ENCODE measurements around the gene EVA1C.

EVA1C gene

GRCh38 chr21:32467291-32467690, 54.8 kb downstream of the EVA1C start:
- H3K4me1 ChIP-seq (ENCODE audit: insufficient read depth, insufficient read length), result no peaks in the 10 kb centered on the region
- DNase-seq (ENCODE audit: low read depth, low spot score), result no peak
- no peak for TF ChIP-seq ZNF274 (IDR thresholded peaks at IDR 0.05; ENCODE audit: low read depth, low read length)
- H3K4me3 ChIP-seq (ENCODE audit: insufficient read length, low read depth), result no peak overlapping the region
- H3K27me3 ChIP-seq (ENCODE audit: insufficient read depth, insufficient read length), result no peaks in the 10 kb centered on the region
- peaks cover 11% of the 10 kb centered on the region; the same call in 1 of the 2 replicates for H3K9me3 ChIP-seq (ENCODE audit: insufficient read depth, low read length)
- no peaks in the 10 kb centered on the region for H3K36me3 ChIP-seq (ENCODE audit: insufficient read depth, insufficient read length, low read length)
- no peak overlapping the region for H3K9ac ChIP-seq (ENCODE audit: insufficient read length, low read depth)

GRCh38 chr21:32468681-32469111, 56.2 kb downstream of the EVA1C start:
- no peak for TF ChIP-seq YY1 (IDR thresholded peaks at IDR 0.05; ENCODE audit: insufficient read depth, insufficient read length)
- no peak for TF ChIP-seq ZNF274 (IDR thresholded peaks at IDR 0.05; ENCODE audit: low read depth, low read length)
- no peak for TF ChIP-seq SUZ12 (IDR thresholded peaks at IDR 0.05; ENCODE audit: extremely low read depth, insufficient read depth, insufficient read length)
- no peaks in the 10 kb centered on the region for H3K27me3 ChIP-seq (ENCODE audit: insufficient read depth, insufficient read length)
- no peaks in the 10 kb centered on the region for H3K36me3 ChIP-seq (ENCODE audit: insufficient read depth, insufficient read length, low read length)
- no peak overlapping the region for H3K4me3 ChIP-seq (ENCODE audit: insufficient read length, low read depth)
- no peak overlapping the region for H3K9ac ChIP-seq (ENCODE audit: insufficient read length, low read depth)
- H3K9me3 ChIP-seq (ENCODE audit: insufficient read depth, low read length), result no peaks in the 10 kb centered on the region
- no peaks in the 10 kb centered on the region for H3K4me1 ChIP-seq (ENCODE audit: insufficient read depth, insufficient read length)
- no peak for DNase-seq (ENCODE audit: low read depth, low spot score)

- Histone ChIP-seq H3K4me3 (ENCODE audit: insufficient read length, low read depth) (no peak overlapping the region), H3K4me1 (ENCODE audit: insufficient read depth, insufficient read length) (no peaks in the 10 kb centered on the region), H3K27me3 (ENCODE audit: insufficient read depth, insufficient read length) (no peaks in the 10 kb centered on the region), H3K9me3 (ENCODE audit: insufficient read depth, low read length) (no peaks in the 10 kb centered on the region), H3K36me3 (ENCODE audit: insufficient read depth, insufficient read length, low read length) (no peaks in the 10 kb centered on the region), H3K9ac (ENCODE audit: insufficient read length, low read depth) (no peak overlapping the region)
- TF ChIP-seq YY1 (IDR thresholded peaks at IDR 0.05; ENCODE audit: insufficient read depth, insufficient read length), result no peak
- TF ChIP-seq SUZ12 (IDR thresholded peaks at IDR 0.05; ENCODE audit: extremely low read depth, insufficient read depth, insufficient read length), result no peak
- no peak for TF ChIP-seq ZNF274 (IDR thresholded peaks at IDR 0.05; ENCODE audit: low read depth, low read length)
- DNase-seq (ENCODE audit: low read depth, low spot score), result no peak
Measured at GRCh38 chr21:32469628-32470027, 57.1 kb downstream of the EVA1C start.

GRCh38 chr21:32470206-32470605, 57.7 kb downstream of the EVA1C start:
- Histone ChIP-seq H3K4me3 (ENCODE audit: insufficient read length, low read depth) (no peak overlapping the region), H3K9me3 (ENCODE audit: insufficient read depth, low read length) (no peaks in the 10 kb centered on the region)

GRCh38 chr21:32472890-32473765, 60.6 kb downstream of the EVA1C start:
- Histone ChIP-seq H3K4me1 (ENCODE audit: insufficient read depth, insufficient read length) (peaks cover 3% of the 10 kb centered on the region), H3K9me3 (ENCODE audit: insufficient read depth, low read length) (no peaks in the 10 kb centered on the region), H3K4me3 (ENCODE audit: insufficient read length, low read depth) (no peak overlapping the region), H3K27me3 (ENCODE audit: insufficient read depth, insufficient read length) (no peaks in the 10 kb centered on the region), H3K9ac (ENCODE audit: insufficient read length, low read depth) (no peak overlapping the region), H3K36me3 (ENCODE audit: insufficient read depth, insufficient read length, low read length) (no peaks in the 10 kb centered on the region)
- TF ChIP-seq SUZ12 (IDR thresholded peaks at IDR 0.05; ENCODE audit: extremely low read depth, insufficient read depth, insufficient read length), result no peak
- no peak for TF ChIP-seq YY1 (IDR thresholded peaks at IDR 0.05; ENCODE audit: insufficient read depth, insufficient read length)
- TF ChIP-seq ZNF274 (IDR thresholded peaks at IDR 0.05; ENCODE audit: low read depth, low read length), result no peak
- no peak for DNase-seq (ENCODE audit: low read depth, low spot score)

More at GRCh38 chr21:32470206-32470605, 57.7 kb downstream of the EVA1C start:
- no peak for DNase-seq (ENCODE audit: low read depth, low spot score)
- Histone ChIP-seq H3K36me3 (ENCODE audit: insufficient read depth, insufficient read length, low read length) (no peaks in the 10 kb centered on the region), H3K27me3 (ENCODE audit: insufficient read depth, insufficient read length) (no peaks in the 10 kb centered on the region), H3K4me1 (ENCODE audit: insufficient read depth, insufficient read length) (no peaks in the 10 kb centered on the region), H3K9ac (ENCODE audit: insufficient read length, low read depth) (no peak overlapping the region)
- TF ChIP-seq YY1 (IDR thresholded peaks at IDR 0.05; ENCODE audit: insufficient read depth, insufficient read length), result no peak
- no peak for TF ChIP-seq SUZ12 (IDR thresholded peaks at IDR 0.05; ENCODE audit: extremely low read depth, insufficient read depth, insufficient read length)
- no peak for TF ChIP-seq ZNF274 (IDR thresholded peaks at IDR 0.05; ENCODE audit: low read depth, low read length)

- no peaks in the 10 kb centered on the region for H3K9me3 ChIP-seq (ENCODE audit: insufficient read depth, low read length)
- H3K27me3 ChIP-seq (ENCODE audit: insufficient read depth, insufficient read length), result no peaks in the 10 kb centered on the region
- H3K4me1 ChIP-seq (ENCODE audit: insufficient read depth, insufficient read length), result peaks cover 3% of the 10 kb centered on the region
- H3K4me3 ChIP-seq (ENCODE audit: insufficient read length, low read depth), result no peak overlapping the region
- no peak overlapping the region for H3K9ac ChIP-seq (ENCODE audit: insufficient read length, low read depth)
- no peak for DNase-seq (ENCODE audit: low read depth, low spot score)
- TF ChIP-seq ZNF274 (IDR thresholded peaks at IDR 0.05; ENCODE audit: low read depth, low read length) (no peak), YY1 (IDR thresholded peaks at IDR 0.05; ENCODE audit: insufficient read depth, insufficient read length) (no peak), SUZ12 (IDR thresholded peaks at IDR 0.05; ENCODE audit: extremely low read depth, insufficient read depth, insufficient read length) (no peak)
- no peaks in the 10 kb centered on the region for H3K36me3 ChIP-seq (ENCODE audit: insufficient read depth, insufficient read length, low read length)
Measured at GRCh38 chr21:32474179-32475059, 61.9 kb downstream of the EVA1C start.
